Kidney (tissue), 14 donors: ENCODE measurements around the gene OVAAL. TPM values are rescaled to one million over a fixed set of nuclear protein-coding genes. Genes with fewer than 3 reads are reported as not detected.

Experiments
- DNase-seq, 5 donors: peaks; one replicate each; pipeline ENCODE4 v3.0.0-alpha.2; 2013 to 2020
- FAIRE-seq: peaks from 2 replicates; lab custom pipeline; 2012; peaks lifted over from hg19 to GRCh38; lab: Jason Lieb, UNC
- H3K27ac ChIP-seq, 2 donors: one replicate each; pipeline ENCODE4 v1.7.0; 2013; ENCODE audit warnings: low read depth in 2 of 2, low read length in 2 of 2, inconsistent platforms in 1 of 2
- H3K27me3 ChIP-seq: one replicate; pipeline ENCODE4 v1.7.1; 2013; ENCODE audit warnings: low read length, inconsistent platforms; ENCODE audit not compliant: control insufficient read depth, insufficient read depth
- H3K36me3 ChIP-seq, 3 donors: one replicate each; pipeline versions ENCODE4 v1.7.0 to v1.7.1; 2013; ENCODE audit warnings: low read length in 3 of 3, control low read depth in 1 of 3, inconsistent platforms in 1 of 3; ENCODE audit not compliant: insufficient read depth in 3 of 3, control insufficient read depth in 2 of 3
- H3K4me1 ChIP-seq, 3 donors: one replicate each; pipeline versions ENCODE4 v1.7.0 to v1.7.1; 2013; ENCODE audit warnings: low read length in 3 of 3, inconsistent platforms in 1 of 3, low read depth in 1 of 3; ENCODE audit not compliant: control insufficient read depth in 2 of 3, insufficient read depth in 2 of 3
- H3K4me3 ChIP-seq, 3 donors: one replicate each; pipeline versions ENCODE4 v1.7.0 to v1.8.1; 2013; ENCODE audit warnings: low read length in 3 of 3, control low read depth in 1 of 3, inconsistent platforms in 1 of 3
- H3K9ac ChIP-seq, 3 donors: one replicate each; pipeline versions ENCODE4 v1.7.0 to v1.7.1; 2013; ENCODE audit warnings: low read length in 3 of 3, control low read depth in 1 of 3, inconsistent platforms in 1 of 3
- H3K9me3 ChIP-seq, 3 donors: one replicate each; pipeline versions ENCODE4 v1.7.0 to v1.7.1; 2013; ENCODE audit warnings: low read length in 3 of 3, control low read depth in 1 of 3, inconsistent platforms in 1 of 3; ENCODE audit not compliant: control insufficient read depth in 2 of 3, insufficient read depth in 1 of 3
- intact Hi-C: fragments of 100-400 bp; cut with DNase I; formaldehyde crosslinking; loops from one replicate; pipeline ENCODE4 v1.11.1; 2022
- polyA plus RNA-seq: library from polyadenylated mRNA; stranded (reverse); fragments of 350-450 nt; fragmentation: Illumina TruSeq; extraction: RNeasy Lipid Tissue Mini Kit (QIAGEN cat#74804); gene quantifications from one replicate; pipeline ENCODE4 v1.2.3, GENCODE V29; 2014; ENCODE audit warnings: low read depth, low replicate concordance; ENCODE audit not compliant: insufficient read depth
- total RNA-seq: library from RNA; stranded (reverse); fragmentation: NEBNext Ultra II Directional; extraction: Animal tissue kit (Norgen Biotek cat#: 25700); gene quantifications from one replicate; pipeline ENCODE4 v1.2.1, GENCODE V29; 2021
- TF ChIP-seq, protein P1 (sequence below): IDR thresholded peaks from 3 replicates; pipeline ENCODE4 v1.5.1; 2012; ENCODE audit warnings: mild to moderate bottlenecking, moderate library complexity, borderline replicate concordance; ENCODE audit not compliant: insufficient read depth; ENCODE audit errors: extremely low read depth
- donor health status: control.
- donor health status: control.
- donor health status: control.
- donor health status: control.
- donor health status: control.
- donor health status: DM: yes; HTN: yes; CAD: no.
- donor health status: Normal renal cell carcinoma (clear cell type).

Gene OVAAL
- total and polyA plus RNA-seq, 2 donors from 2014 or later: not detected

DNA sequence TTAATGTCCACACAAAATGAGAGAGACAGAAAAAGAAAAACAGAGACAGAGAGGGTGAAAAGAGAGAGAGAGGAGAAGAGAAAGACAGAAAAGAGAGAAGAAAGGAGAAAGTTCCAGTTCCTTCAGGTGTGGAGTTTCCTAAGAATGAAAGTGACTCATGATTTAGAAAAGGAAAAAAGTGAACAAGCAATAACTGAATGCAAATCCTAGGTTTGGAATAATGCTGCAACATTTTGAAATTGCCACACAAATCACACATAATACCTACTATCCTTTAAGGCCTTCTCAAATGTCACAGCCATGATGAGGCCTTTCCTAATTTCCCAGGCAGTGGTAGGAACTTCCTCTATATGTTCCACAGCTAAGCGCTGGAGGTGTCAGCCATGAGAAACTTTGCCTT, 41.6 kb downstream of the OVAAL start:
- FAIRE-seq: no peak
- TF ChIP-seq, protein P1, sequence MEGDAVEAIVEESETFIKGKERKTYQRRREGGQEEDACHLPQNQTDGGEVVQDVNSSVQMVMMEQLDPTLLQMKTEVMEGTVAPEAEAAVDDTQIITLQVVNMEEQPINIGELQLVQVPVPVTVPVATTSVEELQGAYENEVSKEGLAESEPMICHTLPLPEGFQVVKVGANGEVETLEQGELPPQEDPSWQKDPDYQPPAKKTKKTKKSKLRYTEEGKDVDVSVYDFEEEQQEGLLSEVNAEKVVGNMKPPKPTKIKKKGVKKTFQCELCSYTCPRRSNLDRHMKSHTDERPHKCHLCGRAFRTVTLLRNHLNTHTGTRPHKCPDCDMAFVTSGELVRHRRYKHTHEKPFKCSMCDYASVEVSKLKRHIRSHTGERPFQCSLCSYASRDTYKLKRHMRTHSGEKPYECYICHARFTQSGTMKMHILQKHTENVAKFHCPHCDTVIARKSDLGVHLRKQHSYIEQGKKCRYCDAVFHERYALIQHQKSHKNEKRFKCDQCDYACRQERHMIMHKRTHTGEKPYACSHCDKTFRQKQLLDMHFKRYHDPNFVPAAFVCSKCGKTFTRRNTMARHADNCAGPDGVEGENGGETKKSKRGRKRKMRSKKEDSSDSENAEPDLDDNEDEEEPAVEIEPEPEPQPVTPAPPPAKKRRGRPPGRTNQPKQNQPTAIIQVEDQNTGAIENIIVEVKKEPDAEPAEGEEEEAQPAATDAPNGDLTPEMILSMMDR: no peak
- H3K4me3 ChIP-seq: no peak overlapping the region

DNA sequence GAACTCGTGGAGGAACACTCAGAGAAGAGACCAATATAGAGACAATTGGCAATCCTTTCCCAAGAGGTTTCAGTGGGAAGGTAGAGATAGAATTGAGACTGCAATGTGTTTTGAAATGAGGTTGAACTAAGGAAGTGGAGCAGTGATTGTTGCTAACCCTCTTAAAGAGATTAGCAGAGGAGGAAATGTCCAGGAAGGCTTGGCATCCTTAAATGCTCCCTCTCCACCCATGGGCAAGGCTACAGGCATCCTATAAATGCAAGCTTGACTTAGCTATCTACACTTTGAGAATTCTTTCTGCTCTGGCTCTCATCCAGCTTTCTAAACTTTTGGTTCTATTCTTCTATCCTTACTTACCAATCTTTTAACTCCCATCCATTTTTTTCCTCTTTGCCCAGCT, 42.7 kb downstream of the OVAAL start:
- peaks cover 0 to 16% (median 4%) of the 10 kb centered on the region in 3 donors for H3K4me1 ChIP-seq
- H3K9me3 ChIP-seq: no peaks in the 10 kb centered on the region
- H3K4me3 ChIP-seq: no peak overlapping the region
- no peak for DNase-seq
- no peaks in the 10 kb centered on the region for H3K36me3 ChIP-seq
- TF ChIP-seq, protein P1: no peak
- no peak overlapping the region for H3K9ac ChIP-seq
- FAIRE-seq: no peak
- H3K27ac ChIP-seq: no peak overlapping the region
- H3K27me3 ChIP-seq: no peaks in the 10 kb centered on the region
- intact Hi-C loops: no loop called here

More for the DNA sequence above, 41.6 kb downstream of the OVAAL start:
- Histone ChIP-seq H3K9ac (no peak overlapping the region), H3K4me1 (peaks cover 0 to 16% (median 4%) of the 10 kb centered on the region in 3 donors), H3K36me3 (no peaks in the 10 kb centered on the region), H3K27ac (no peak overlapping the region), H3K9me3 (no peaks in the 10 kb centered on the region), H3K27me3 (no peaks in the 10 kb centered on the region)
- intact Hi-C loops: no loop called here
- DNase-seq: no peak

DNA sequence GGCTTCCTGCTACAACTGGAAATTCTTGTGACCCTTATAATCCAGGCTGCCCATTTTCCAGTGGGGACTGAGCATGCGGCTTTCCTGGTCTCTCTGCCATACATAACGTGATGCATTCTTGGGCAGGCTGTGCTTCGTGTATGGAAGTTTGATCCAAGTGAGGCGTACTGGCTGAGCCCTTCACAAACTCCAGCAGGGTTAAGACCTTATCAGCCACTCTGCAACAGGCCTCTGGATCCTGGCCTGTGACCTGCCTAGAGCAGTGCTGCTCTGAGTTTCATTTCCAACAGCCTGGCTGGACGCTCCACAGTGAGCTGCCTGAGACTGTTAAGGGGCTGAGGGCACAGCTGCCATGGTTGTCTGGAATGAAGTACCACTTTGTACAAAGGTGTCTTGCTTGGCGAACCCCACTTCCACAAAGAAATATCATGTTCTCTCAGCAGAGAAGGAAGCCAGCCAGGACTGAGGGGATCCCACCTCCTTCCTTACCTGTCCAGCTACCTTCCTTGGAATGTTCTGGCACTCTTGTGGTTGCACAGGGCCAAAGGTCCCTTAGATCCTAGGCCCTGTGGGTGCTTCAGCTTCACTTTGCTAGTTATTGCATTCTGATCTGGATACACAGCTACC, 44.6 kb downstream of the OVAAL start:
- intact Hi-C loops: no loop called here
- FAIRE-seq (no peak), DNase-seq (no peak)
- H3K4me1 ChIP-seq: peaks cover 0 to 12% (median 4%) of the 10 kb centered on the region in 3 donors
- no peak overlapping the region for H3K27ac ChIP-seq
- no peaks in the 10 kb centered on the region for H3K27me3 ChIP-seq
- H3K36me3 ChIP-seq: no peaks in the 10 kb centered on the region
- H3K9me3 ChIP-seq: no peaks in the 10 kb centered on the region
- TF ChIP-seq, protein P1: no peak
- no peak overlapping the region for H3K4me3 ChIP-seq
- H3K9ac ChIP-seq: no peak overlapping the region

DNA sequence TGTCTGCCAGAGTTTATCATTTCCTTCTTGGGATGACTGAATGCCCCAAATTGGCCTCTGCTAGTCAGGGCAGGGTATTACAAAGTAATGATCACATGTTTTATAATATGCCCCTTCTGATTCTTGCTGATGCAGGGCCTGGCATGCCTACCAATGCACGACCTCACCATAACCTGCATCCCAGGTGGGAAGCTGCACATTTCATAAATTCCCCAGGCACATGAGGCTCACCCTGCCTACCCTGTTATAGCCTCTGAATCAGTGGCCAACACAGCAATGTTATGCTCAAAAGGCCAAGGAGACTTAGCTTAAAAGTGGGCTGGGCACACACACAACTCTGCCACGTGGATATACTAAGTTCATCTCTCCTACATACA, 45.1 kb downstream of the OVAAL start:
- FAIRE-seq (no peak), DNase-seq (no peak)
- intact Hi-C loops: no loop called here
- TF ChIP-seq, protein P1: no peak
- Histone ChIP-seq H3K4me1 (peaks cover 0 to 11% (median 2%) of the 10 kb centered on the region in 3 donors), H3K9ac (no peak overlapping the region), H3K36me3 (no peaks in the 10 kb centered on the region), H3K9me3 (no peaks in the 10 kb centered on the region), H3K4me3 (no peak overlapping the region), H3K27me3 (no peaks in the 10 kb centered on the region), H3K27ac (no peak overlapping the region)
